Heart left ventricle (tissue), 16 donors: ENCODE results near the gene DRD1. TPM values are rescaled to one million over a fixed set of nuclear protein-coding genes. Genes with fewer than 3 reads are reported as not detected.

Experiments
- ATAC-seq, 4 donors: fragments of 200-7000 bp; cut with Tn5 transposase; one replicate each; pipeline ENCODE4 v1.9.1; 2020 to 2022; ENCODE audit warnings: moderate library complexity in 4 of 4, mild to moderate bottlenecking in 3 of 4, moderate number of reproducible peaks in 1 of 4
- DNase-seq, 5 donors: peaks; one replicate each; pipeline ENCODE4 v3.0.0-alpha.2; 2020
- H3K27ac ChIP-seq, 12 donors: fragments of 200-600 bp; sonication (generic) in 4 of 12; one replicate each; pipeline versions ENCODE4 v1.5.0 to v1.8.0; 2016 to 2022; ENCODE audit warnings: mild to moderate bottlenecking in 2 of 12
- H3K27me3 ChIP-seq, 9 donors: fragments of 200-600 bp; sonication (generic) in 2 of 9; one replicate each; pipeline versions ENCODE4 v1.5.1 to v1.8.0; 2016 to 2022; ENCODE audit warnings: mild to moderate bottlenecking in 3 of 9
- H3K36me3 ChIP-seq, 9 donors: fragments of 200-600 bp; sonication (generic) in 2 of 9; one replicate each; pipeline versions ENCODE4 v1.5.0 to v1.8.0; 2018 to 2022; ENCODE audit warnings: mild to moderate bottlenecking in 2 of 9
- H3K4me1 ChIP-seq, 12 donors: fragments of 200-600 bp; sonication (generic) in 4 of 12; one replicate each; pipeline versions ENCODE4 v1.5.0 to v1.8.0; 2016 to 2022; ENCODE audit warnings: mild to moderate bottlenecking in 3 of 12
- H3K4me3 ChIP-seq, 12 donors: fragments of 200-600 bp; sonication (generic) in 4 of 12; one replicate each; pipeline versions ENCODE4 v1.5.0 to v1.8.0; 2017 to 2022; ENCODE audit warnings: mild to moderate bottlenecking in 9 of 12, moderate library complexity in 4 of 12
- H3K9me3 ChIP-seq, 12 donors: fragments of 200-600 bp; sonication (generic) in 4 of 12; one replicate each; pipeline versions ENCODE4 v1.5.0 to v1.8.0; 2016 to 2022; ENCODE audit warnings: mild to moderate bottlenecking in 1 of 12
- POLR2A ChIP-seq, 2 donors: fragments of 450-650 bp; IDR thresholded peaks; one replicate each; pipeline ENCODE4 v1.6.1; 2017; ENCODE audit warnings: antibody characterized with exemption in 2 of 2, mild to moderate bottlenecking in 2 of 2, moderate library complexity in 2 of 2
- WGBS, 4 donors: extraction: QIAGEN DNeasy Blood & Tissue Kit in 2 of 4; methylation state at CpG; one replicate each; pipeline versions ENCODE4 v1.1.5 to v1.1.7; 2013 to 2018; 5-methylcytosine and 5-hydroxymethylcytosine counted together
- intact Hi-C, 10 donors: fragments of 100-400 bp; cut with DNase I; formaldehyde crosslinking; loops; one replicate each; pipeline versions ENCODE4 v1.11.1 to v1.14.2; 2022
- polyA plus RNA-seq, 2 donors: library from polyadenylated mRNA; stranded (reverse); fragments of 200-250 nt; gene quantifications; one replicate each; pipeline ENCODE4 v1.2.3, GENCODE V29; 2013
- total RNA-seq, 9 donors: library from RNA; depleted of rRNA in 2 of 9; stranded (reverse); fragments of >200 nt in 2 of 9; fragmentation: NEBNext Ultra II Directional in 3 of 9; extraction: Animal tissue kit (Norgen Biotek cat#: 25700) in 3 of 9; gene quantifications; one replicate each; pipeline versions ENCODE4 v1.1.0 to v1.2.4, GENCODE V29; 2016 to 2023
- TF ChIP-seq, protein P1 (sequence below), 12 donors: fragments of 200-600 bp; sonication (generic) in 4 of 12; IDR thresholded peaks; one replicate each; pipeline versions ENCODE4 v1.5.0 to v1.8.0; 2018 to 2022; ENCODE audit warnings: antibody characterized with exemption in 12 of 12, mild to moderate bottlenecking in 5 of 12
- donor health status: ischemic (EF 13 %, LVEDD 7.1; RV severe dilation, severe dysfunction).
- donor health status: healthy with polysubstance abuse.
- donor health status: DM: no; HTN: yes; CAD: no.
- donor health status: DM: no; HTN: no; CAD: no.
- donor health status: ischemic (EF 25% LVEDD 6.9; RV normal size, moderate dysfunction).
- donor health status: ischemic (EF 25% LVEDD 5.7; RV mildly dilated, moderate dysfunction).
- donor health status: healthy.
- donor health status: DM: yes; HTN: yes; CAD: no.
- donor health status: ischemic (EF 35%, LVEDD 5.7; RV mildly dilated, moderate dysfunction).
- donor health status: nonischemic (EF 11% LVEDD 7.7; RV severe dilation, severe dysfunction).
- donor health status: DM: yes; HTN: yes; CAD: no.
- donor health status: PGD.
- donor health status: ischemic (EF 29% LVEDD 5.4; RV normal size, mild dysfunction).
- donor health status: nonischemic (EF 23%, LVEDD 6.1; RV moderate dilation, normal function).

The DRD1 gene
- total and polyA plus RNA-seq, 11 donors: 0.07 to 0.11 (median 0.10) TPM; not detected in 8

DNA sequence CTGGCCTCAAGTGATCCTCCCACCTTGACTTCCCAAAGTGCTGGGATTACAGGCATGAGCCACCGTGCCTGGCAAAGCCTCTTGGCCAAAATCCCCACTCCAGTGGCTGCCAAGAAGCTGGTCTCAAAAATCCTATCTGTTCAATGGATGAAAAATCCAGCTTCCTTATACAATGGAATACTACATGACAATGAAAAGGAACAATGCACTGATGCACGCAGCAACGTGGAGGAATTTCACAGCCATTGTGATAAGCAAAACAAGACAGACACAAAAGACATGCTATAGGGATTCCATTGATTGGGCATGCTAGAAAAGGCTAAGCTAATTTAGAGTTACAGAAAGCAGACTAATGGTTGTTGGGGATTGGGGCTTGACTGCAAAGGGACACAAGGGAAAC lies 21.3 kb upstream of the DRD1 start:
- Histone ChIP-seq H3K27ac (no peak overlapping the region), H3K4me1 (peaks cover 0 to 3% (median 0%) of the 10 kb centered on the region in 12 donors), H3K36me3 (no peaks in the 10 kb centered on the region), H3K9me3 (no peaks in the 10 kb centered on the region), H3K27me3 (peaks cover 0 to 8% (median 0%) of the 10 kb centered on the region in 9 donors), H3K4me3 (no peak overlapping the region)
- DNase-seq (no peak), ATAC-seq (no peak)
- WGBS, 4 donors: 26 to 44% (median 37%) methylated on average over 3 of the region's 3 CpGs
- intact Hi-C loops: no loop called here
- TF ChIP-seq, protein P1, sequence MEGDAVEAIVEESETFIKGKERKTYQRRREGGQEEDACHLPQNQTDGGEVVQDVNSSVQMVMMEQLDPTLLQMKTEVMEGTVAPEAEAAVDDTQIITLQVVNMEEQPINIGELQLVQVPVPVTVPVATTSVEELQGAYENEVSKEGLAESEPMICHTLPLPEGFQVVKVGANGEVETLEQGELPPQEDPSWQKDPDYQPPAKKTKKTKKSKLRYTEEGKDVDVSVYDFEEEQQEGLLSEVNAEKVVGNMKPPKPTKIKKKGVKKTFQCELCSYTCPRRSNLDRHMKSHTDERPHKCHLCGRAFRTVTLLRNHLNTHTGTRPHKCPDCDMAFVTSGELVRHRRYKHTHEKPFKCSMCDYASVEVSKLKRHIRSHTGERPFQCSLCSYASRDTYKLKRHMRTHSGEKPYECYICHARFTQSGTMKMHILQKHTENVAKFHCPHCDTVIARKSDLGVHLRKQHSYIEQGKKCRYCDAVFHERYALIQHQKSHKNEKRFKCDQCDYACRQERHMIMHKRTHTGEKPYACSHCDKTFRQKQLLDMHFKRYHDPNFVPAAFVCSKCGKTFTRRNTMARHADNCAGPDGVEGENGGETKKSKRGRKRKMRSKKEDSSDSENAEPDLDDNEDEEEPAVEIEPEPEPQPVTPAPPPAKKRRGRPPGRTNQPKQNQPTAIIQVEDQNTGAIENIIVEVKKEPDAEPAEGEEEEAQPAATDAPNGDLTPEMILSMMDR (IDR thresholded peaks at IDR 0.05): no peak
- TF ChIP-seq POLR2A (IDR thresholded peaks at IDR 0.05): no peak

DNA sequence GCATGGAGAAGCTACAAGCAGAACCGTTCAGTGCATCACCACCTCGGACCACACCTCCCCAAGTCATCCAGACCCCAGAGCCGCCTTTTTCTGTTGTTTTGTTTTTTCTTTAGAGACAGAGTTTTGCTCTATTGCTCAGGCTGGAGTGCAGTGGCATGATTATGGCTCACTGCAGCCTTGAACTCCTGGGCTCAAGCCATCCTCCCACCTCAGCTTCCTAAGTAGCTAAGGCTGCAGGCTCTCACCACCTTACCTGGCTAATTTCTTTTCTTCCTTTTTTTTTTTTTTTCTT lies 20.9 kb upstream of the DRD1 start:
- 1 to 10% (median 7%) methylated on average over 3 of the region's 3 CpGs for WGBS, 4 donors
- no peak for TF ChIP-seq POLR2A (IDR thresholded peaks at IDR 0.05)
- TF ChIP-seq, protein P1 (IDR thresholded peaks at IDR 0.05): no peak
- no peak for DNase-seq
- peaks cover 0 to 3% (median 0%) of the 10 kb centered on the region in 12 donors for H3K4me1 ChIP-seq
- no peak overlapping the region for H3K27ac ChIP-seq
- no peaks in the 10 kb centered on the region for H3K36me3 ChIP-seq
- no peak overlapping the region for H3K4me3 ChIP-seq
- peaks cover 0 to 8% (median 0%) of the 10 kb centered on the region in 9 donors for H3K27me3 ChIP-seq
- intact Hi-C loops: loop anchor here in 2 of 10 donors (5.0 kb wide), 1 partner anchor 513 kb away; no protein-coding TSS in a partner anchor
- H3K9me3 ChIP-seq: no peaks in the 10 kb centered on the region
- ATAC-seq: no peak

DNA sequence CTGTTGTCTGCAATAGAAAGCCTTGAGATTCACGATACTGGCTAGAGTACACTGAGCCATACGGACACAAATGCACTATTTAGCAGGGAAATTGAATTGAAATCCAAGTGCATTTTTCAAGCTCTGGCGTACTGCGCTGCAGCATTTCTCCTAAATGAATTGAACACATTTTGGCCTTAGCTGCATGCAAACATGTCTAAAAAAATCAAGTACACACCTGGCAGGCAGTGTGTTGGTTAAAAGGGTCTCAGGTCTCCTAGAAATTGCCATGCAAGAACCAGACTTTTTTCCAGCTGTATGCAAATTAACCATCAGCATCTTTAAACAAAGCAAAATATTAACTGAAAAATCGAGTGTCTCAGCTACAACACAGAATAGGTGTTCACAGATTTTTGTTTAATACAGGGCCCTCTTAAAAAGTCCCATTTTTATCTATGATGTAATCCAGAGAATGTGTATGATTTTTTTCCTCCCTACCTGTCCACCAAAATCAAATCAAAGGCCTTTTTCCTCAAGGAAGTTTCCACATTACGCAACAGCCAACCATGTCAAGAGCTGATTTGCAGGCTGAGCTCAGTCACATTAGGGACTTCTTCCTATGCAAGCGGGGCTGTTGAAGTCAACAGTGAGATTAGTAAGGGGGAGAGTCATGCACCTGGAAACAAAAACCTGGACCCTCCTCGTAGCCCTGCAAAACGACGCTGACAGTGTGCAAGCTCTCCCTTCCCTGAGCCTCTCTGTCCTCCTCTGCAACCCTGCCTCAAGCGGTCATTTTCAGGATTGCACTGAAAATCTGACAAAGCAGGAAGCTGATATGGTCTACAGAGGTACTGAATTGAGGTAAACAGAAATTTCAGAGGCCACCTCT lies 20.3 kb upstream of the DRD1 start:
- H3K27ac ChIP-seq: no peak overlapping the region
- peaks cover 0 to 8% (median 0%) of the 10 kb centered on the region in 9 donors for H3K27me3 ChIP-seq
- peaks cover 0 to 3% (median 0%) of the 10 kb centered on the region in 12 donors for H3K4me1 ChIP-seq
- no peaks in the 10 kb centered on the region for H3K36me3 ChIP-seq
- H3K9me3 ChIP-seq: no peaks in the 10 kb centered on the region
- intact Hi-C loops: loop anchor here in 2 of 10 donors (5.0 kb wide), 1 partner anchor 512 kb away; no protein-coding TSS in a partner anchor
- DNase-seq (peak in 2 of 5 donors; percentile 20 to 34), ATAC-seq (peak in 3 of 4 donors; percentile 65 to 79 (median 71))
- H3K4me3 ChIP-seq: no peak overlapping the region
- WGBS, 4 donors: 49 to 51% (median 50%) methylated on average over 11 of the region's 11 CpGs
- TF ChIP-seq, protein P1 (IDR thresholded peaks at IDR 0.05): peak; percentile 41 to 72 (median 62)
- no peak for TF ChIP-seq POLR2A (IDR thresholded peaks at IDR 0.05)

DNA sequence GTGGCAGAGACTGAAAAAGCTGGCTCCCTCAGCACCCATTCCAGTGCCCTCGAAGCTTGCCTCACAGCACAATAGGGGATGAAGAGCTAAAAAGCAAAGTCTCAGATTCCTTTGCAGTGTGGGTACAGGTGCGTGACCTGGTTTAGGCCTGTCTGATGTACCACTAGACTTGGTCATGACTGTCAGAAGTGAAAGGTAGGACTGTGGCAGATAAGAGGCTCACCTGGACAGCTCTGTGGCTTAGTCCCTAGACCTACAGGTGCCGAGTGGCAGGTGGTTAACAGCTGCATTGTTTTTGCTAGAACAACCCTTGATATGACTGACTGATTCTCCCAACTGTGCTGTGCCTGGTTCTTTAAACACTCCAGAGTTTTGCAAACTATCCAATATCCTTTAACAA lies 19.7 kb upstream of the DRD1 start:
- Histone ChIP-seq H3K36me3 (no peaks in the 10 kb centered on the region), H3K27me3 (peaks cover 0 to 10% (median 0%) of the 10 kb centered on the region in 9 donors), H3K4me1 (peaks cover 0 to 3% (median 0%) of the 10 kb centered on the region in 12 donors), H3K4me3 (no peak overlapping the region), H3K27ac (no peak overlapping the region), H3K9me3 (no peaks in the 10 kb centered on the region)
- intact Hi-C loops: loop anchor here in 2 of 10 donors (5.0 kb wide), 1 partner anchor 511 kb away; no protein-coding TSS in a partner anchor
- DNase-seq (no peak), ATAC-seq (no peak)
- 83 to 90% (median 86%) methylated on average over 3 of the region's 3 CpGs for WGBS, 4 donors
- no peak for TF ChIP-seq POLR2A (IDR thresholded peaks at IDR 0.05)
- TF ChIP-seq, protein P1 (IDR thresholded peaks at IDR 0.05): no peak
